ENCODE measurements around the gene TEAD1.

GRCh38 chr11:12682288-12682687 lies 8.1 kb downstream of the TEAD1 start:
- TF ChIP-seq CTCF (IDR thresholded peaks at IDR 0.05) (no peak), POLR2A (IDR thresholded peaks at IDR 0.05) (no peak)
